ENCODE data around the gene RXFP2. TPM values are rescaled to one million over a fixed set of nuclear protein-coding genes. Genes with fewer than 3 reads are reported as not detected.

RXFP2 gene
- total and polyA plus RNA-seq, 2 of the 8 experiments (the other 6 are each of a cell fraction or from before 2014, with no cell fraction given): not detected

- ChIA-PET CTCF (ENCODE audit: partially characterized antibody) (no interaction called here), POLR2A (ENCODE audit: partially characterized antibody) (no interaction called here)
- Histone ChIP-seq H3K4me1 (replicated peaks in 1 of 4; ENCODE audit: control insufficient read depth in 3 of 4, insufficient read depth in 4 of 4, low read length in 3 of 4) (no peaks in the 10 kb centered on the region), H2BK5ac (ENCODE audit: low read depth, low read length) (no peak overlapping the region), H2BK20ac (ENCODE audit: low read length) (no peak overlapping the region), H3K14ac (ENCODE audit: insufficient read length) (no peak overlapping the region), H2BK15ac (ENCODE audit: low read length) (no peak overlapping the region), H2AK5ac (ENCODE audit: low read depth, low read length) (no peak overlapping the region), H3K27ac (ENCODE audit: low read depth, low read length) (no peak overlapping the region), H3K9me3 (ENCODE audit: insufficient read depth in 2 of 2, low read depth in 1 of 2, low read length in 1 of 2) (peaks cover 6 to 7% of the 10 kb centered on the region in 2 experiments; a peak in 3 of 4 replicates), H3K18ac (ENCODE audit: extremely low read depth, low read length) (no peak overlapping the region), H3K23ac (ENCODE audit: insufficient read length) (no peak overlapping the region), H3K9ac (replicated peaks in 1 of 4; ENCODE audit: extremely low read depth in 1 of 4, low read depth in 3 of 4, low read length in 3 of 4) (no peak overlapping the region), H3K79me1 (ENCODE audit: low read depth, low read length) (no peaks in the 10 kb centered on the region), H4K91ac (replicated peaks; ENCODE audit: insufficient read length, low read length) (no peak overlapping the region), H3K27me3 (replicated peaks in 1 of 4; ENCODE audit: control insufficient read depth in 3 of 4, extremely low read depth in 1 of 4, insufficient read depth in 3 of 4, low read length in 3 of 4) (no peaks in the 10 kb centered on the region; a peak in 1 of 7 replicates), H4K8ac (ENCODE audit: extremely low read depth, insufficient read depth, low read length) (no peak overlapping the region), H4K5ac (ENCODE audit: insufficient read length, low read depth, low read length) (no peak overlapping the region), H4K20me1 (replicated peaks in 1 of 2; ENCODE audit: control insufficient read depth in 1 of 2, insufficient read depth in 2 of 2, low read length in 2 of 2) (no peaks in the 10 kb centered on the region), H3K23me2 (ENCODE audit: low read depth, low read length) (no peaks in the 10 kb centered on the region), H3K79me2 (ENCODE audit: control insufficient read depth in 1 of 2, insufficient read depth in 2 of 2, low read length in 2 of 2) (no peaks in the 10 kb centered on the region), H3K36me3 (ENCODE audit: control insufficient read depth in 2 of 4, insufficient read depth in 4 of 4, low read length in 3 of 4) (no peaks in the 10 kb centered on the region; a peak in 1 of 8 replicates), H2BK120ac (replicated peaks; ENCODE audit: low read depth, low read length) (no peak overlapping the region), H3K4me2 (ENCODE audit: insufficient read depth in 1 of 2, low read depth in 2 of 2, low read length in 2 of 2) (no peak overlapping the region), H2AFZ (ENCODE audit: low read length) (no peak overlapping the region), H3K4me3 (ENCODE audit: extremely low read depth in 1 of 4, insufficient read depth in 2 of 4, low read depth in 3 of 4, low read length in 4 of 4) (no peak overlapping the region), H3K4ac (replicated peaks; ENCODE audit: insufficient read length, low read depth, low read length) (no peak overlapping the region), H2BK12ac (ENCODE audit: low read depth, low read length) (no peak overlapping the region), H3K56ac (replicated peaks; ENCODE audit: insufficient read length, low read depth, low read length) (no peak overlapping the region)
- no peak for FAIRE-seq
- WGBS, 2 experiments (ENCODE audit: extremely low coverage in 1 of 2, insufficient coverage in 1 of 2, insufficient read length in 1 of 2, insufficient replicate concordance in 2 of 2, low coverage in 1 of 2, low lambda C conversion rate in 2 of 2, missing lambda C conversion rate in 1 of 2): 85% methylated on average over 4 of the region's 4 CpGs; no CpG with 5 or more reads in 1 of the 2 experiments
- no peak for DNase-seq (ENCODE audit: low read depth in 1 of 2, low spot score in 2 of 2)
- TF ChIP-seq, protein P1, sequence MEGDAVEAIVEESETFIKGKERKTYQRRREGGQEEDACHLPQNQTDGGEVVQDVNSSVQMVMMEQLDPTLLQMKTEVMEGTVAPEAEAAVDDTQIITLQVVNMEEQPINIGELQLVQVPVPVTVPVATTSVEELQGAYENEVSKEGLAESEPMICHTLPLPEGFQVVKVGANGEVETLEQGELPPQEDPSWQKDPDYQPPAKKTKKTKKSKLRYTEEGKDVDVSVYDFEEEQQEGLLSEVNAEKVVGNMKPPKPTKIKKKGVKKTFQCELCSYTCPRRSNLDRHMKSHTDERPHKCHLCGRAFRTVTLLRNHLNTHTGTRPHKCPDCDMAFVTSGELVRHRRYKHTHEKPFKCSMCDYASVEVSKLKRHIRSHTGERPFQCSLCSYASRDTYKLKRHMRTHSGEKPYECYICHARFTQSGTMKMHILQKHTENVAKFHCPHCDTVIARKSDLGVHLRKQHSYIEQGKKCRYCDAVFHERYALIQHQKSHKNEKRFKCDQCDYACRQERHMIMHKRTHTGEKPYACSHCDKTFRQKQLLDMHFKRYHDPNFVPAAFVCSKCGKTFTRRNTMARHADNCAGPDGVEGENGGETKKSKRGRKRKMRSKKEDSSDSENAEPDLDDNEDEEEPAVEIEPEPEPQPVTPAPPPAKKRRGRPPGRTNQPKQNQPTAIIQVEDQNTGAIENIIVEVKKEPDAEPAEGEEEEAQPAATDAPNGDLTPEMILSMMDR (IDR thresholded peaks at IDR 0.05; ENCODE audit: control extremely low read depth in 1 of 3, insufficient read depth in 1 of 3, low read depth in 1 of 3, low read length in 3 of 3): no peak
- TF ChIP-seq E2F6 (IDR thresholded peaks at IDR 0.05) (no peak), POLR2A (IDR thresholded peaks at IDR 0.05; ENCODE audit: control extremely low read depth in 1 of 2, low read depth in 2 of 2, low read length in 2 of 2) (no peak), CHD1 (IDR thresholded peaks at IDR 0.05; ENCODE audit: low read depth, low read length) (no peak), EGR1 (IDR thresholded peaks at IDR 0.05; ENCODE audit: borderline replicate concordance, low read depth, low read length) (no peak), KDM4A (IDR thresholded peaks at IDR 0.05; ENCODE audit: low read depth, low read length, severe bottlenecking) (no peak)
Measured at GRCh38 chr13:31805841-31806240, 66.5 kb downstream of the RXFP2 start.
